GM21390 (cell line): ENCODE data around the gene TAL2.

Source experiments
- ATAC-seq: cut with Tn5 transposase; IDR thresholded peaks from one replicate; pipeline ENCODE4 v1.9.1; 2021; ENCODE audit not compliant: unreplicated experiment

Gene TAL2

GRCh38 chr9:105662184-105663104, at the start of gene TAL2:
TSS of gene TAL2 (plus strand) at chr9:105662457. CDS start at chr9:105662497, 40 bp downstream.
- peak; percentile 91 for ATAC-seq

DNA sequence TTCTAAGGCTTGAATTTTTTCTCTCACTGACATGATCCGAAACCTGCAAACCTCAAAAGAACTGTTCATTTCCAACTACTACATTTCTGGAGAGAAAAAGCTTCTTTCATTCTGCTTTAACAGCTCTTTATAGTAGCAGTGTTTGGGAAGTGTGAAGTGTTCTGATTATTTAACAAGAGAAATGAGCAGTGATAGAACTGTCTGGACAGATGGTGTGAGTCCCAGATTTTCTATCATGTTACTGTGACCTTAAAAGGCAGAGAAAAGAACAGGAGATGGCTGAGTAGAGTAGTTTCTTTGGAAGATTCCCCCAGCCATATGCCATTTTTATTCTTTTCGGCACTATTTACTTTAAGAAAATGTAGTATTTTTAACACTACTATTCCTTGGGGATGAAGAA, 41.3 kb upstream of the TAL2 start:
- ATAC-seq = no peak

- no peak for ATAC-seq
Measured at GRCh38 chr9:105625088-105625487, 37.2 kb upstream of the TAL2 start.

DNA sequence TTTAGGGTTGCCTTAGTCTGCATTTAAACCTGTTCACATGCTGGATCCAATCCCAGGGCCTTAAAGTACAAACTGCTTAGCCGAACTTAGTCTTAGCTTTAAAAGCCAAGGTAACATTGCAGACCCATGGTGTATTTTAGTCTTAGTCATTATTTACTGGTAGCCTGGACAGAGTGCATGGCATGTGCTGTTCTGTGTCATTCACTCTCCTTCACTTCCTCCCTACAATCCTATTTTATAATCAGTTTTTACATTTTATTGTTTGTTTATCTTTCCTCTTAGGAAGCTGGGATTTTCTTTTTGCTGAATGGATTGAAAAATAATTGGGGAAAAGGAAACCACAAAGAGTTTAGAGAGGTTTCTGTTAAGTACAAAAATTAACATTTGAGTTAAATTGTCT, 29.4 kb upstream of the TAL2 start:
- ATAC-seq = no peak

DNA sequence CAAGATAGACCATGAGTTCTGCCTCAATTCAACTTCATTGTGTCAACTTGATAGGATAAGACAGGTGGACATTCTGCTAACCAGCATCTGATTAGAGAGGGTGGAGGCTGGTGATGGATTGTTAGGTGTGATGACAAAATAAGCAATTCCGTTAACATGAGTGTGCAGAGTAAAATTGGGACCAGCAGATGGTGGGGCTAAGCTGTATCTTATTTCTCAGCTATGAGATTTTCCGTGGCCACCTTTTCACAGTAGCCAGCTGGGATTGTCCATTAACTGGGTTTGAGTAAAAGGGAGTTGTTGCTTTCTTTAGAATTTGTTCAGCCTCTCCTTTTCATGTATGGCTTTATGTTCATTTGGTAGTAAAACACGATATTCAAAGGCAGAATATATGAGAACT, 28.8 kb upstream of the TAL2 start:
- ATAC-seq = no peak

- ATAC-seq = no peak
Measured at GRCh38 chr9:105636331-105636730, 25.9 kb upstream of the TAL2 start.

- no peak for ATAC-seq
Measured at GRCh38 chr9:105637787-105638395, 24.4 kb upstream of the TAL2 start.

- peak; percentile 62 for ATAC-seq
Measured at GRCh38 chr9:105639936-105640335, 22.3 kb upstream of the TAL2 start.

- ATAC-seq = no peak
Measured at GRCh38 chr9:105643795-105644194, 18.5 kb upstream of the TAL2 start.

GRCh38 chr9:105646879-105647594, 15.2 kb upstream of the TAL2 start:
- no peak for ATAC-seq

DNA sequence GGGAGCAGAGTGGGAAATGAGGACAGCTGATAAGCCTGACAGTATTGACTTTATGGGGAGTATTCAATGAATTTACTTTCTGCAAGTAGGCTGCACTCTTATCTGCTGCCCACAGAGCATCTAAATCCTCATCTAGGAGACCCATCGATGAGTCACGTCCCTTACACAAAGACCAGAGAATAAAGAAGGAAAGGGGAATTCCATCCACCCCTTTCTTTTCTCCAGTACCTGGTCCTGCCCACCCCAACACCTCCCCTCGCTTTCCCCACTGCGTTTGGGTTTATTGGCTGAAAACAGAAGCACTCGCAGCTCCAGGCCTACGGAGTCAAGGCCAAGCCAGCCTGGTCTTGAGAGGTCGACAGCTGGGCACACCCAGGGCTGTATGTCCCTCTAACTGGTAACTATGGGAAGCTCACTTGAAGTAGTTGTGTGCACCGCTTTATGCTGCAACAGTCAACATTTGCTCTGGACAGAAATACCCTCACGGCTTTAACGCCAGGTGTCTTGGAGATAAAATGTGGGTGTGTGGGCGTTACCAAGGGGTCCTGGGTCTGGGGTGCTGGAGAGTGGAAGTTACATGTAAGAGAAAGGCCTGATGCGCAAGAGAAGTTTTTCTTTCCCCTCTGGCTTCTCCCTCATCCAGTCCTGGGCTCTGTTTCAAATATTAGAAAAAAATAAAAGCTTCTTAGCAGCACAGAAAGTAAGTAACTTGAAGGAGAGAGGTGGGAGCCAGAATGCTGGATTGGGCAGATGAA, 14.5 kb upstream of the TAL2 start:
- ATAC-seq = no peak

DNA sequence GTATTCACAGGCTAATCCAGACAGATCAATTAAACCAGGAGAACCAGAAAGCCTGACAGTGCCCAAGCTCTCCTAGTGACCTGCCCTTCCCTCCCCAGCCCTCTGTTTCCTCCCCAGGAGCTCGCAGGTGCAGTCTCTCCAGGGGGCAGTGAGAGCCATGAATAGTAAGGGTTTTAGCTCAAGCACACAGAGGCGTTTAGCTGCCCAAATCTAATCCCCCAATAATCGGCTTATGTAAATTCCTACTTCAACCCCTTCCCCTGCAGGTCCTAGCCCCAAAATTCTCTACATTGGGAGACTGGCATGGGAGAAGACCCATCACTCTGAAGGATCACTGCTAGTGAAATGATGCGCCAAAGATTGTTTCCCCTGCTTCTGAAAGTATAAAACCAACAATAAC, 10.5 kb upstream of the TAL2 start:
- ATAC-seq = no peak

DNA sequence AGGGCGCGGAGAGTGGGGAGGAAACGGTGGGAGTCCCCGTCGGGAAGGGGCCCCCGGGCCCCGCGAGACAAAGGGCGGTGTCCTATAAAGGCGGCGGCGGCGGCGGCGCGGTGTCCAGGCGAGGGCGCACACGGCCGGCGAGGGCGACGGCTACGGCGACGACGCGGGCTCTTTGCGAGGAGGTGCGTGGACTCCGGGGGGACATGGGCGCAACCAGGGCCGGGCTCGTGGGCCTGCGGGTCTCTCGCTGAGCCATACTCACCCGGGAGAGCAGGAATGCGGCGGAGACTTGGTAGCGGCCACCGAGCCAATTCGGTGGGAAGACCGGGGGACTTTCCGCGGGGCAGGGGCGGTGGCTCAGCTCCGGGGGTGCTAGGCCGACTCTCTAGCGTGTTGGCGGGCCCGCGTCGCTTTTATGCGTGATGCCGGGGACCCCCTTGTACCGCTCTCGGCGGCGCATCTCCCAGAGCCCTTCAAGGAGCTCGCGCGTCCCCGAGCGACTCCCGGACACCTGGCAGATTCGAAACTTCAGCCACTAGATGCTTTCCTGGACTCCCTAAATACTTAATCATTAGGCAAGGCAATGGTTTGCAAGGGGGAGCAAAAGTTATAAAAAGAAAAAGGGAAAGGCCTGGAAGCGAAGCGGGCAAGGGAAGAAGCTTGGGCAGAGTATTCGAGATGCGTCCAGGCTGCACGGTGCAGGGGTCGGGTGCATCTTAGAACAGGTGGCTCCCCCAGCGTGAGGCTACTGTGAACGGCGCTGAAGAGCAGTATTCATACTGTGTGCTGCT, 5.9 kb upstream of the TAL2 start:
- ATAC-seq = peak; percentile 76

- no peak for ATAC-seq
Measured at GRCh38 chr9:105658351-105658750, 3.9 kb upstream of the TAL2 start.

GRCh38 chr9:105661011-105661410, 1.2 kb upstream of the TAL2 start:
- ATAC-seq = no peak

- ATAC-seq = no peak
Measured at GRCh38 chr9:105663914-105664313, 1.7 kb downstream of the TAL2 start.

- no peak for ATAC-seq
Measured at GRCh38 chr9:105667867-105668266, 5.6 kb downstream of the TAL2 start.

DNA sequence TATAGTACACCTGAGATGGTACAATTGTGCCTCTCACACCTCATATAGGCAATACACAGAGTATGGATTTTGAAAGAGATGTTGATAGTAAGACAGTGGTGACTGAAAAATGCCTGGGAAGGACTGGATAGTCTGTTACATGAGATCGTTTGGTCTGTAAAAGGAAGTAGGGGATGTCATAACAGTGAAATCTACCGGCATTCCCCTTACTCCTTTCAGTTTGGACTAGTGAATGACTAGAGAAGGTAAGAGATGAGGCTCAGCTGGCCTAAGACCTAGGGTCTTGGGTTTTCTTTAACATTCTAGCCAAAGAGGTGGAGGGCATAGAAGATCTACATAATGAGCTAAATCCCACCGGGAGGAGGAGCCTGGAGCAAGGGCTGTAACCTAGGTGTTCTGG, 8.1 kb downstream of the TAL2 start:
- ATAC-seq = no peak

- no peak for ATAC-seq
Measured at GRCh38 chr9:105670775-105671174, 8.5 kb downstream of the TAL2 start.

DNA sequence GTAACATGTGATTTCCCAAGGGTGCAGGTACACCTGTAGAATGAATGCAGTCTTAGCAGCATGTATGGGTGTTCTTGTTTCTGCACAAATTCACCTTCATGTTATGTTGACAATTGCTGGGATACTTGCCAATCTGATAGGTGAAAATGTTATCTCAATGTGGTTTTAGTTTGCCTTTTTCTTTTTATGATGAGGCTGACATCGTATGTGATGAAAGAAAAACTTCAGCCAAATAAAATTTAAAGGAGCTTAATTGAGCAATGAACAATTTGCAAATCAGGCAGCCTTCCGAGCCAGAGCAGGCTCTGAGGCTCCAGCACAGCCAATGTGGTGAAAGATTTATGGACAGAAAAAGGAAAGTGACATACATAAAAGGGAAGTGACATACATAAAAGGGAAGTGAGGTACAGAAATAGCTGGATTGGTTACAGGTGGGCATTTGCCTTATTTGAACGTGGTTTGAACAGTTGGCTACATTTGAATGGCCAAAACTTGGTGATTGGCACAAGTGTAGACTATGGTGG, 10.5 kb downstream of the TAL2 start:
- peak; percentile 73 for ATAC-seq
